K562 (cell line): ENCODE data around the gene RAB31. TPM values are rescaled to one million over a fixed set of nuclear protein-coding genes. Genes with fewer than 3 reads are reported as not detected.

Source experiments
- BRD9 ChIP-seq: fragments of 450-650 bp; IDR thresholded peaks from 2 replicates; pipeline ENCODE4 v1.6.1; 2018; ENCODE audit warnings: low read depth; ENCODE audit not compliant: partially characterized antibody
- CAMTA2 ChIP-seq: fragments of 250-450 bp; sonication (Bioruptor Pico); conservative IDR thresholded peaks from 2 replicates; pipeline ENCODE4 v1.5.1; 2022
- CXXC5 ChIP-seq: fragments of 250-450 bp; sonication (Bioruptor Pico); IDR thresholded peaks from 2 replicates; pipeline ENCODE4 v1.8.0; 2022; ENCODE audit warnings: inconsistent platforms, mild to moderate bottlenecking, moderate library complexity
- DDX20 ChIP-seq: fragments of 450-650 bp; IDR thresholded peaks from 2 replicates; pipeline ENCODE4 v1.6.1; 2016; ENCODE audit warnings: missing genetic modification characterization, low read depth, mild to moderate bottlenecking, missing compliant biosample characterization, moderate library complexity
- POLR2AphosphoS5 ChIP-seq: IDR thresholded peaks from 2 replicates; pipeline ENCODE4 v1.6.1; 2011; ENCODE audit warnings: mild to moderate bottlenecking, low read depth, low read length, moderate library complexity; ENCODE audit not compliant: control insufficient read depth, insufficient read depth
- SIX5 ChIP-seq, 2 experiments: IDR thresholded peaks; 2 replicates each; pipeline ENCODE4 v1.6.1; 2011; ENCODE audit warnings: low read length in 2 of 2, borderline replicate concordance in 1 of 2, low read depth in 1 of 2, mild to moderate bottlenecking in 1 of 2, moderate library complexity in 1 of 2; ENCODE audit not compliant: insufficient read depth in 1 of 2
- SMARCE1 ChIP-seq: fragments of 450-650 bp; IDR thresholded peaks from 2 replicates; pipeline ENCODE4 v1.7.1; 2016; ENCODE audit warnings: mild to moderate bottlenecking
- SRF ChIP-seq, 2 experiments: fragments of 250-450, 450-650 bp in 1 of 2; sonication (Bioruptor Pico) in 1 of 2; sonication (generic) in 1 of 2; formaldehyde crosslinking; IDR thresholded peaks; 2 replicates each; pipeline versions ENCODE4 v1.5.0 to v1.5.1; 2020 to 2022; ENCODE audit warnings: mild to moderate bottlenecking in 1 of 2, missing genetic modification reagents in 1 of 2
- TCF3 ChIP-seq: sonication (generic); formaldehyde crosslinking; IDR thresholded peaks from 2 replicates; pipeline ENCODE4 v1.4.0; 2020; ENCODE audit warnings: mild to moderate bottlenecking, missing genetic modification reagents
- TFAM ChIP-seq: fragments of 250-450 bp; sonication (Bioruptor Pico); conservative IDR thresholded peaks from 2 replicates; pipeline ENCODE4 v1.5.0; 2021; ENCODE audit warnings: mild to moderate bottlenecking, moderate library complexity
- TFAP4 ChIP-seq: sonication (generic); formaldehyde crosslinking; IDR thresholded peaks from 2 replicates; pipeline ENCODE4 v1.8.0; 2022; ENCODE audit warnings: missing genetic modification reagents, mild to moderate bottlenecking, moderate library complexity, borderline replicate concordance
- THRAP3 ChIP-seq: fragments of 450-650 bp; IDR thresholded peaks from 2 replicates; pipeline ENCODE4 v1.6.1; 2016; ENCODE audit warnings: mild to moderate bottlenecking, inconsistent platforms, borderline replicate concordance
- USF2 ChIP-seq: sonication (generic); formaldehyde crosslinking; IDR thresholded peaks from 2 replicates; pipeline ENCODE4 v1.5.0; 2020; ENCODE audit warnings: missing genetic modification reagents
- XRCC5 ChIP-seq: fragments of 200-400 bp; formaldehyde crosslinking; IDR thresholded peaks from 2 replicates; pipeline ENCODE4 v1.6.1; 2017; ENCODE audit warnings: low read depth, mild to moderate bottlenecking, low read length
- ZFX ChIP-seq: sonication (generic); formaldehyde crosslinking; IDR thresholded peaks from 2 replicates; pipeline ENCODE4 v1.8.0; 2022; ENCODE audit warnings: mild to moderate bottlenecking, missing genetic modification reagents, moderate library complexity
- ZNF197 ChIP-seq: fragments of 200-800 bp; sonication (Bioruptor generic); IDR thresholded peaks from 2 replicates; pipeline ENCODE4 v1.6.1; 2016; ENCODE audit warnings: low read depth, missing genetic modification characterization, missing compliant biosample characterization
- ZNF551 ChIP-seq: fragments of 250-450 bp; sonication (Bioruptor Pico); IDR thresholded peaks from 2 replicates; pipeline ENCODE4 v1.5.0; 2021; ENCODE audit warnings: mild to moderate bottlenecking, moderate library complexity
- ZNF75A ChIP-seq: fragments of 450-650 bp; formaldehyde crosslinking; IDR thresholded peaks from 2 replicates; pipeline ENCODE4 v1.4.0; 2020; ENCODE audit warnings: mild to moderate bottlenecking
- polyA plus RNA-seq, 8 experiments: library from polyadenylated mRNA; depleted of rRNA in 4 of 8; stranded (reverse) in 5 of 8; unstranded in 3 of 8; fragments of >200 nt; fragmentation: Nextera tagmentation in 2 of 8; fragmentation: Illumina TruSeq in 1 of 8; extraction: Ambion mirVana in 2 of 8; extraction: Trizol in 1 of 8; gene quantifications; 2 replicates each; pipeline versions ENCODE4 v1.2.1 to v1.2.3, GENCODE V29; 2011 to 2014; ENCODE audit warnings: inconsistent platforms in 1 of 8, missing spikeins in 1 of 8
- total RNA-seq, 7 experiments: library from RNA; depleted of rRNA in 6 of 7; stranded (reverse); fragments of >200 nt in 6 of 7; fragmentation: Illumina TruSeq in 2 of 7; extraction: Trizol in 2 of 7; gene quantifications; 2 replicates each; pipeline versions ENCODE4 v1.2.1 to v1.2.3, GENCODE V29; 2011 to 2021; ENCODE audit warnings: low replicate concordance in 1 of 7
- TF ChIP-seq, protein P1 (sequence below): fragments of 150-350 bp; IDR thresholded peaks from 2 replicates; pipeline ENCODE4 v1.6.1; 2014; ENCODE audit warnings: low read depth, mild to moderate bottlenecking, low read length, borderline replicate concordance
- TF ChIP-seq, protein P2 (sequence below): IDR thresholded peaks from 2 replicates; pipeline ENCODE4 v1.6.1; 2014; ENCODE audit warnings: antibody characterized with exemption

The RAB31 gene
- total and polyA plus RNA-seq, 9 of the 15 experiments (the other 6 are each of a cell fraction or from before 2014, with no cell fraction given) = 20.7 to 70.4 (median 41.3) TPM

- TF ChIP-seq, protein P1, sequence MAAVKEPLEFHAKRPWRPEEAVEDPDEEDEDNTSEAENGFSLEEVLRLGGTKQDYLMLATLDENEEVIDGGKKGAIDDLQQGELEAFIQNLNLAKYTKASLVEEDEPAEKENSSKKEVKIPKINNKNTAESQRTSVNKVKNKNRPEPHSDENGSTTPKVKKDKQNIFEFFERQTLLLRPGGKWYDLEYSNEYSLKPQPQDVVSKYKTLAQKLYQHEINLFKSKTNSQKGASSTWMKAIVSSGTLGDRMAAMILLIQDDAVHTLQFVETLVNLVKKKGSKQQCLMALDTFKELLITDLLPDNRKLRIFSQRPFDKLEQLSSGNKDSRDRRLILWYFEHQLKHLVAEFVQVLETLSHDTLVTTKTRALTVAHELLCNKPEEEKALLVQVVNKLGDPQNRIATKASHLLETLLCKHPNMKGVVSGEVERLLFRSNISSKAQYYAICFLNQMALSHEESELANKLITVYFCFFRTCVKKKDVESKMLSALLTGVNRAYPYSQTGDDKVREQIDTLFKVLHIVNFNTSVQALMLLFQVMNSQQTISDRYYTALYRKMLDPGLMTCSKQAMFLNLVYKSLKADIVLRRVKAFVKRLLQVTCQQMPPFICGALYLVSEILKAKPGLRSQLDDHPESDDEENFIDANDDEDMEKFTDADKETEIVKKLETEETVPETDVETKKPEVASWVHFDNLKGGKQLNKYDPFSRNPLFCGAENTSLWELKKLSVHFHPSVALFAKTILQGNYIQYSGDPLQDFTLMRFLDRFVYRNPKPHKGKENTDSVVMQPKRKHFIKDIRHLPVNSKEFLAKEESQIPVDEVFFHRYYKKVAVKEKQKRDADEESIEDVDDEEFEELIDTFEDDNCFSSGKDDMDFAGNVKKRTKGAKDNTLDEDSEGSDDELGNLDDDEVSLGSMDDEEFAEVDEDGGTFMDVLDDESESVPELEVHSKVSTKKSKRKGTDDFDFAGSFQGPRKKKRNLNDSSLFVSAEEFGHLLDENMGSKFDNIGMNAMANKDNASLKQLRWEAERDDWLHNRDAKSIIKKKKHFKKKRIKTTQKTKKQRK = no peak
- TF ChIP-seq CAMTA2 = no peak
- 0 out of 2 replicates have a peak, but pooled peaks have one; percentile 60 for TF ChIP-seq THRAP3
- TF ChIP-seq USF2 = no peak
- TF ChIP-seq SRF (CRISPR knock-in tag; IDR thresholded peaks at IDR 0.05) = peak in 1 of 2 experiments; percentile 85; a peak in 2 of 4 replicates
- TF ChIP-seq, protein P2, sequence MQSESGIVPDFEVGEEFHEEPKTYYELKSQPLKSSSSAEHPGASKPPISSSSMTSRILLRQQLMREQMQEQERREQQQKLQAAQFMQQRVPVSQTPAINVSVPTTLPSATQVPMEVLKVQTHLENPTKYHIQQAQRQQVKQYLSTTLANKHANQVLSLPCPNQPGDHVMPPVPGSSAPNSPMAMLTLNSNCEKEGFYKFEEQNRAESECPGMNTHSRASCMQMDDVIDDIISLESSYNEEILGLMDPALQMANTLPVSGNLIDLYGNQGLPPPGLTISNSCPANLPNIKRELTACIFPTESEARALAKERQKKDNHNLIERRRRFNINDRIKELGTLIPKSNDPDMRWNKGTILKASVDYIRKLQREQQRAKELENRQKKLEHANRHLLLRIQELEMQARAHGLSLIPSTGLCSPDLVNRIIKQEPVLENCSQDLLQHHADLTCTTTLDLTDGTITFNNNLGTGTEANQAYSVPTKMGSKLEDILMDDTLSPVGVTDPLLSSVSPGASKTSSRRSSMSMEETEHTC = peak; percentile 68
- TF ChIP-seq XRCC5 = no peak
- peak; percentile 2; the same call in 1 of the 2 replicates for TF ChIP-seq ZFX
- TF ChIP-seq CXXC5 (CRISPR knock-in tag) = peak; percentile 72
- peak; percentile 54 for TF ChIP-seq TFAP4 (CRISPR knock-in tag)
- peak; percentile 99 for TF ChIP-seq SMARCE1
- no peak for TF ChIP-seq DDX20 (tag)
- TF ChIP-seq ZNF197 (CRISPR knock-in tag) = 0 out of 2 replicates have a peak, but pooled peaks have one; percentile 27
- no peak for TF ChIP-seq SIX5 (IDR thresholded peaks at IDR 0.05; ENCODE audit: borderline replicate concordance in 1 of 2, insufficient read depth in 1 of 2, low read depth in 1 of 2, low read length in 2 of 2)
- TF ChIP-seq BRD9 = peak; percentile 98
- TF ChIP-seq ZNF75A (CRISPR knock-in tag) = no peak
- peak; percentile 56; the same call in 1 of the 2 replicates for TF ChIP-seq TCF3 (CRISPR knock-in tag)
- TF ChIP-seq ZNF551 (CRISPR knock-in tag) = no peak
- TF ChIP-seq POLR2AphosphoS5 = no peak
- no peak for TF ChIP-seq TFAM (CRISPR knock-in tag)
Observed at GRCh38 chr18:9898792-9899549, 190.9 kb downstream of the RAB31 start (continued).
